Gastrocnemius medialis (tissue), 4 donors: ENCODE data around the gene RAB44.

Experiments used
- POLR2A ChIP-seq, 2 donors: fragments of 450-650 bp; IDR thresholded peaks; one replicate each; pipeline ENCODE4 v1.6.1; 2017; ENCODE audit warnings: antibody characterized with exemption in 2 of 2, mild to moderate bottlenecking in 2 of 2, moderate library complexity in 2 of 2
- TF ChIP-seq, protein P1 (sequence below), 5 experiments: fragments of 450-650 bp in 3 of 5; fragments of 200-600 bp in 2 of 5; sonication (generic) in 2 of 5; IDR thresholded peaks in 4 of 5; conservative IDR thresholded peaks in 1 of 5; 1 replicate in 4 of 5; 2 replicates in 1 of 5; pipeline ENCODE4 v1.5.1; 2016 to 2019; ENCODE audit warnings: antibody characterized with exemption in 5 of 5, mild to moderate bottlenecking in 3 of 5, moderate library complexity in 3 of 5

DNA sequence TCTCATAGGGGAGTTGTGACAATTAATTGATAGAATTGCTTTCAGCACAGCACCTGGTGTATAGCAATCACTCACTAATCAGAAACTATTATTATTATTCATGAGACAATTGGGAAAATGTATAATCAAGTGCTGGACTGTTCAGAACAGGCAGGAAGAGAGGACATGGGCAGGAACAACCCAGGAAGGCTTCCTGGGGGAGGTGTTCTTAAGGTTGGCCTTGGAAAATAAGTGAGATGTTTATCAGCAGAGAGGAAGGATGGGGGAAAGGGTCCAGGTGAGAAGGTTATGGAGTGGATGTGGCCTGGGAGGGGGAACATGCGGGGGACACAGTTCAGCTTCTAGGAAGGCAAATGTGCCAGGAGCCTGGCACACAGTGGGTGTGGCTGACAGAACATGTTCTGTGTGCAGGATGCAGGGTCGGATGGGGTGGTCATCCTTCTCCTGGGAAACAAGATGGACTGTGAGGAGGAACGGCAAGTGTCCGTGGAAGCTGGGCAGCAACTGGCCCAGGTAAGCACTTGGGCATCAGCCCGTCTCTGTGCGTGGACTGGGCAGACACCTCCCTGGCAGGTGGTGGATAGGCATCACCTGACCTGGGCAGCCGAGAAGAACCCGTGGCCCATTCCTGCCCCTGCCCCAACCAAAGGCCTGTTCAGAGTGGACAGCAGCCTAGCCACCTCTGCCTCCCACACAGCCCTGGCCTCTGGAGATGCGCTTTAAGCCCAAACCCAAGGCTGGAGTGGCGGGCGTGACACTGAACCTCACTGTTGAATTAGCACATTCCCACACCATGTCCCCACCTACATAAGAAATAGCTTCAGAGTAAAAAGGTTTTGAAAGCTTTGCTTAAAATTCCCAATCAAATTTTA, 30.9 kb downstream of the RAB44 start:
- TF ChIP-seq, protein P1, sequence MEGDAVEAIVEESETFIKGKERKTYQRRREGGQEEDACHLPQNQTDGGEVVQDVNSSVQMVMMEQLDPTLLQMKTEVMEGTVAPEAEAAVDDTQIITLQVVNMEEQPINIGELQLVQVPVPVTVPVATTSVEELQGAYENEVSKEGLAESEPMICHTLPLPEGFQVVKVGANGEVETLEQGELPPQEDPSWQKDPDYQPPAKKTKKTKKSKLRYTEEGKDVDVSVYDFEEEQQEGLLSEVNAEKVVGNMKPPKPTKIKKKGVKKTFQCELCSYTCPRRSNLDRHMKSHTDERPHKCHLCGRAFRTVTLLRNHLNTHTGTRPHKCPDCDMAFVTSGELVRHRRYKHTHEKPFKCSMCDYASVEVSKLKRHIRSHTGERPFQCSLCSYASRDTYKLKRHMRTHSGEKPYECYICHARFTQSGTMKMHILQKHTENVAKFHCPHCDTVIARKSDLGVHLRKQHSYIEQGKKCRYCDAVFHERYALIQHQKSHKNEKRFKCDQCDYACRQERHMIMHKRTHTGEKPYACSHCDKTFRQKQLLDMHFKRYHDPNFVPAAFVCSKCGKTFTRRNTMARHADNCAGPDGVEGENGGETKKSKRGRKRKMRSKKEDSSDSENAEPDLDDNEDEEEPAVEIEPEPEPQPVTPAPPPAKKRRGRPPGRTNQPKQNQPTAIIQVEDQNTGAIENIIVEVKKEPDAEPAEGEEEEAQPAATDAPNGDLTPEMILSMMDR (IDR thresholded peaks at IDR 0.05 in 4 of 5, conservative IDR thresholded peaks at IDR 0.05 in 1 of 5), result no peak
- TF ChIP-seq POLR2A (IDR thresholded peaks at IDR 0.05), result no peak
